Stimulated activated naive CD8-positive, alpha-beta T cell treated with anti-CD3 and anti-CD28 coated beads, Interleukin-15, Interleukin-2, amounts not matched to agents 100 U/mL and 50 U/mL, for 24 hours (primary cell): Measurements from ENCODE around the gene KCNMA1.
A peak's percentile ranks its signal among the peaks of the same experiment; 100 is the strongest.
"Not testable (repeated sequence)": the region's sequence is repeated elsewhere in the genome, so short reads cannot be mapped to it uniquely, and the experiment has no call there.

Experiments
- ATAC-seq: fragments of 150-1000 bp; cut with Tn5 transposase; one replicate; pipeline ENCODE4 v1.10.0; 2021
- DNase-seq: peaks from one replicate; pipeline ENCODE4 v3.0.0; 2021

The KCNMA1 gene

GRCh38 chr10:77664008-77664407 is 26.4 kb upstream of the KCNMA1 start:
- ATAC-seq = no peak

GRCh38 chr10:77661674-77662073 is 24.1 kb upstream of the KCNMA1 start:
- DNase-seq (no peak), ATAC-seq (no peak)

More at GRCh38 chr10:77664008-77664407, 26.4 kb upstream of the KCNMA1 start:
- no peak for DNase-seq

GRCh38 chr10:77661100-77661499 is 23.5 kb upstream of the KCNMA1 start:
- DNase-seq (no peak), ATAC-seq (no peak)

- ATAC-seq = not testable (repeated sequence)
These were observed 21.6 kb upstream of the KCNMA1 start for GRCh38 chr10:77659046-77659670.

GRCh38 chr10:77653210-77653609 is 15.6 kb upstream of the KCNMA1 start:
- no peak for ATAC-seq
- DNase-seq = no peak

More at GRCh38 chr10:77659046-77659670, 21.6 kb upstream of the KCNMA1 start:
- DNase-seq = not testable (repeated sequence)

- ATAC-seq = no peak
- no peak for DNase-seq
These were observed 12.0 kb upstream of the KCNMA1 start for GRCh38 chr10:77649333-77650331.

- ATAC-seq (no peak), DNase-seq (no peak)
These were observed 10.9 kb upstream of the KCNMA1 start for GRCh38 chr10:77648472-77648871.

- no peak for ATAC-seq
- no peak for DNase-seq
These were observed 10.1 kb upstream of the KCNMA1 start for GRCh38 chr10:77647543-77648293.

- DNase-seq (no peak), ATAC-seq (no peak)
These were observed 7.1 kb upstream of the KCNMA1 start for GRCh38 chr10:77644557-77645243.

- ATAC-seq (no peak), DNase-seq (peak; percentile 22)
These were observed 6.3 kb upstream of the KCNMA1 start for GRCh38 chr10:77643795-77644468.

- ATAC-seq (no peak), DNase-seq (peak; percentile 62)
These were observed 4.3 kb upstream of the KCNMA1 start for GRCh38 chr10:77641788-77642397.

- DNase-seq (no peak), ATAC-seq (no peak)
These were observed 3.7 kb upstream of the KCNMA1 start for GRCh38 chr10:77641344-77641743.

- no peak for ATAC-seq
- no peak for DNase-seq
These were observed 2.6 kb upstream of the KCNMA1 start for GRCh38 chr10:77640167-77640566.

- ATAC-seq (no peak), DNase-seq (no peak)
These were observed 2.1 kb upstream of the KCNMA1 start for GRCh38 chr10:77639756-77640155.

- ATAC-seq (no peak), DNase-seq (peak; percentile 13)
These were observed 903 bp upstream of the KCNMA1 start for GRCh38 chr10:77638321-77639101.

GRCh38 chr10:77636967-77637531 is 559 bp downstream of the KCNMA1 start:
- DNase-seq = no peak
- ATAC-seq = peak; percentile 12

GRCh38 chr10:77636282-77636966 is 1.2 kb downstream of the KCNMA1 start:
- ATAC-seq (no peak), DNase-seq (no peak)

- no peak for DNase-seq
- no peak for ATAC-seq
These were observed 2.0 kb downstream of the KCNMA1 start for GRCh38 chr10:77635402-77636227.
